GM10266 (cell line): ENCODE results near the gene ELMO2.

ENCODE experiments used
- DNase-seq: peaks from one replicate; pipeline ENCODE4 v3.0.0; 2012; ENCODE audit errors: extremely low spot score
- CTCF ChIP-seq: IDR thresholded peaks from 2 replicates; pipeline ENCODE4 v1.5.1; 2012; ENCODE audit warnings: mild to moderate bottlenecking, low read depth; ENCODE audit not compliant: control insufficient read depth, insufficient read depth; ENCODE audit errors: missing control alignments

The ELMO2 gene

GRCh38 chr20:46419882-46420281 lies 13.5 kb upstream of the ELMO2 start:
- TF ChIP-seq CTCF = no peak
- no peak for DNase-seq

DNA sequence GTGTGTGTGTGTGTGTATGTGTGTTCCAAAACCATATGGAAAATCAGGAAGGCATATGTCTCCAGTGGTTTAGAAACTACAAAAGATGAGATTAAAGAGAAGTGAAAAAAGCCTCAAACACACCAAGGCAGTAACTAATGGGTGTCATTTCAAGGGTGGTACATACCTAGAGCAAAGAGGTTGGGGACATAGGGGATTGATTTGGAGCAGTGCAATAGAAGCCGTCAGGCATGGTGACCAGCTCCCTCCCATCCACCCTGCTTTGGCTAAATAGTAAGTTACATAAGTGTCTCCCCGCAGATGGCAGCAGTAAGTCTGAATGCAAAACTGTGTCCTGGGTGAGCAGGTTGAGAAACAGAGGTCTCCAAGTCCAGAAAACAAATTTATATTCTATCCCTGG lies 10.4 kb upstream of the ELMO2 start:
- no peak for DNase-seq
- no peak for TF ChIP-seq CTCF

- no peak for TF ChIP-seq CTCF
- no peak for DNase-seq
Observed at GRCh38 chr20:46416421-46416820, 10.0 kb upstream of the ELMO2 start.

GRCh38 chr20:46415773-46416172 lies 9.4 kb upstream of the ELMO2 start:
- no peak for TF ChIP-seq CTCF
- DNase-seq = no peak

GRCh38 chr20:46414608-46415007 lies 8.2 kb upstream of the ELMO2 start:
- no peak for TF ChIP-seq CTCF
- DNase-seq = no peak

GRCh38 chr20:46411637-46412036 lies 5.2 kb upstream of the ELMO2 start:
- no peak for DNase-seq
- TF ChIP-seq CTCF = no peak

GRCh38 chr20:46408281-46408731 lies 1.9 kb upstream of the ELMO2 start:
- DNase-seq = no peak
- TF ChIP-seq CTCF = no peak

- no peak for DNase-seq
- no peak for TF ChIP-seq CTCF
Observed at GRCh38 chr20:46407671-46407996, 1.2 kb upstream of the ELMO2 start.
